NCI-H2196 (cell line): Measurements from ENCODE around the gene GID4.
"Not testable (repeated sequence)": the region's sequence is repeated elsewhere in the genome, so short reads cannot be mapped to it uniquely, and the experiment has no call there.

Source experiments
- DNase-seq: peaks from one replicate; lab custom pipeline; 2025; ENCODE audit not compliant: unreplicated experiment; lab: John Stamatoyannopoulos, UW

The GID4 gene

DNA sequence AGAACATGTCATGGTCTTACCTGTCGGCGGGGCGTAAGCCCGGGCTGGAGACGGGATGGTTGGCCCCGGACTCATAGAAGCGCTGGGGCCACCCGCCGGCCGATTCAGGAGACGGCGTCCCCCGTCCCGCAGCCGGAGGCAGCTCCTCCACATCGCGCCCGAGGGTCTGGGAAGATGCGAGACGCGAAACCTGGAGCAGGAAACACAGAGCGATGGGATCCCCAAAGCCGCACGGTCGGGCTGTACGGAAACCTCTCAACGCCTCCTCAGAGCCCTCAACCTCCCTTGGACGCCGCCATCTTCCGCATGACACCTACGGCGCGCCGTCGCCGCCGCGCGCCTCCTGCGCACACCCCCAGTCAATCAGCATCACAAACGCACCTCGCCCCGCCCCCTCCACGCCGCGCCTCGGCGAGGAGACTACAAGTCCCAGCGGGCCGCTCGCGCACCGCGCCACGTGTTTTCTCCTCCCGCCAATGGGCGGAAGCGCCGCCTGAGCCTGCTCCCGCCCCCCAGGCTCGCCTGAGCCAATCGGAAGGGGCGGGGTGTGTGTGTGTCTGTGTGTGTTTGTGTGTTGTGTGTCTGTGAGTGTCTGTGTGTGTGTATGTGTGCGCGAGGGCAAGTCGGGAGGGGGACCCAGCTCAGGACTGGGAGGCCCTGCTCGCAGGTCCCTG is at the start of gene GID4, which contains the start of gene ATPAF2:
Gene GID4 (plus strand): TSS at position 548 of the 674 bp plus-strand sequence. CDS start 57 bp downstream, at position 605.
Gene ATPAF2 (minus strand): TSS at position 308 of the 674 bp plus-strand sequence. CDS start 155 bp downstream, at position 153.
- DNase-seq = peak; percentile 92

DNA sequence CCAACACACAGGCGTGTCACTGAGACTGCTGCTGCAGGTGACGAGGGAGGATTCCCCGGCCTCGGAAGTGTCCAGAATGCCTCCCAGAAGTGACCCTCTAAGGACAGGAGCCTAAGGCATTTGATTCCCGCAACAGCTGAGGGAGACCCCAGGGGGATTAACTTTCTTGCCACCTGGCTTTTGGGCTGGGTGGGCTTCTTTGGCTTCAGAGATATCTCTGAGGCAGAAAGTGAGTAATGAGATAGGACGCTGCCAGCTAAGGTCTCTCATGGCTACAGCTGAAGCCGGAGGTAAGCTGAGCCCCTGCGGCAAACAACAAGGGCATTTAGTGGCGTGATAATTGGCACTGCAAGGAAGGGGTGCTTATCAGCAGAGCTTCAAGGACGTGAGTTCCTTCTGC is 49.6 kb upstream of the GID4 start:
- DNase-seq = no peak

DNA sequence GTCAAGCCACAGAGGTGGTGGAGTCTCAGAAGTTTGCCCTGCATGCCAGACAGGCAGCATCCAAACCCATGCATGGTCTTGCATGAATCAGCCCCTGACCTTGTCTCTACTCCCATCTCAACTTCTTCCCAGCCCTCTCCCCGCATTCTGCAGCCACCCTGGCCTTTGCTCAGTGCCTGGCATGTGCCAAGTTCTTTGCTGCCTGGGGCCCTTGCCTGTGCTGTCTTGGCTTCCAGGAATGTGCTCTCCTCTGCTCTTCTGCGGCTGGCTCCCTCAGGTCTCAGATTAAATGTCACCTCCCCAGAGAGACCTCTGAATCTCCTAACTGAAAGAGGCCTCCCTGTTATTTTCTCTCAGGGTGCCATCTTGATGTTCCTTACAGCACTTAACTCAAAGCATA is 48.9 kb upstream of the GID4 start:
- DNase-seq = no peak

DNA sequence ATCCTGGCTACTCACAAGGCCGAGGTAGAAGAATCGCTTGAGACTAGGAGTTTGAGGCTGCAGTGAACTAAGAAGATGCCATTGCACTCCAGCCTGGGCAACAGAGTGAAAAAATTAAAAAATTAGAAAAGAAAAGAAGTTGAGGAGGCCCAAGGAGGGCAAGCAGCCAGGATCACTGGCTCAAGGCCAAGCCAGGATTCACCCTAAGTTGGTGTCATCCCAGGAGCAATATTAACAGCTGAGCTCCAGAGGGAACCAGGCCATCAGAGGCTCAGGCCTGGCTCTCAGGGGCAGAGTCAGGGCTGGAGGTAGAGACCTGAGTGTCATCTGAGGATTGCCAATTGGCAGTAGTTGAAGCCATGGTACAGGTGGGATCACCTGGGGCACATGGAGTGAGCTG is 45.8 kb upstream of the GID4 start:
- DNase-seq = no peak

DNA sequence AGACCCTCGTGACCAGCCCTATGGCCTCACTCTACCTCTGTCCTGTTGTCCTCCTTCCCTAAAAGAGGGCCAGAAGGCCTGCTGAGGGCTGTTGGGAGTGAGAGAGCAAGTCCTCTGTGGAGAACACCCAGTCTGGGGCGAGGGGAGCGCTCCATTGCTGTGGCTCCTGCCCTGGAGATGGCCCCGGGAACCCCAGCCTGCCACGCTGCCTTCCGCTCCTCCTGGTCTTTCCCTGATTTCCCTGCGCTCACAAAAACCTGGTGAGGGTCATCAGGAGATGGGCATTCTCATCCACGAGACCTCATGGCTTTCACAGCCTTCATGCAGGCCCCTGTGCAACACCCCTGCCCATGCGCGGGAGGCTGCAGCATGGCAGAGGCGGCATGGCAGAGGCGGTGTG is 45.4 kb upstream of the GID4 start:
- no peak for DNase-seq

DNA sequence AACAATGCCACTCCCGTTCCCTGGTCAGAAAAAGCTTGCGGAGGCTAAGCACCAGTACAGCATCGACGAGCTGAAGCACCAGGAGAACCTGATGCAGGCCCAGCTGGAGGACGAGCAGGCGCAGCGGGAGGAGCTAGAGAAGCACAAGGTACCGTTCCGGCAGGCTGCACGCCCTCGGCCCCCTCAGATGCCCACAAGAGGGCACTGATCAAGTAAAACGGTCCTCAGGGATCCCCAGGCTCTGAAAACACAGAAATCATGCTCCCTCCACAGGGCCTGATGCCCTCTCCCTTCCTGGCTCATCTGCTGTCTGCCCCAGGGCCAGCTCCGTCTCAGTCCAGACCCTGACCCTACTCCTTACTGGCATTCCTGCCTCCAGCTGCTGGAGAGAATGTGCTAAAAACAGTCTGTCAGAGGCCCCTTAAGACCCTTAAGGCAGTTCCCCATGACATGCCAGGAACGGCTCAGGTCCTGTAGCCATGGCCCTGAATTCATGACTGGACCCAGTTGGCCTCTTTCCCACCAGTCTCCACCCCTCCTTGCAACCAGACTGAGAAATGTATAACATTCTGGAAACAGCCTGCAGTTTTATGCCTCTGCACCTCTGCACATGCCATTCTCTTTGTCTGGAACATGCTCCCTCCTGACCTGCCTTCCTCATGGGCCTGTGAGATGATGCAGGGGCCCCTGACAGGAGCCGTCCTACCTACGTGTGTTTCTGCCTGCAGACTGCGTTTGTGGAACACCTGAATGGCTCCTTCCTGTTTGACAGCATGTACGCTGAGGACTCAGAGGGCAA is 44.7 kb upstream of the GID4 start:
- DNase-seq = no peak

DNA sequence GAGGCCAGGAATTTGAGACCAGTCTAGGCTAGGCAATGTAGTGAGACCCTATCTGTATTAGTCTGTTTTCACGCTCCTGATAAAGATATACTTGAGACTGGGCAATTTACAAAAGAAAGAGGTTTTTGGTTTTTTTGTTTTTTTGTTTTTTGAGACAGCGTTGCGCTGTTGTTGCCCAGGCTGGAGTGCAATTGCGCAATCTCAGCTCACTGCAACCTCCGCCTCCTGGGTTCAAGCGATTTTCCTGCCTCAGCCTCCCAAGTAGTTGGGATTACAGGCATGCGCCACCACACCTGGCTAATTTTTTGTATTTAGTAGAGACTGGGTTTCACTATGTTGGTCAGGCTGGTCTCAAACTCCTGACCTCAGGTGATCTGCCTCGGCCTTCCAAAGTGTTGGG is 43.3 kb upstream of the GID4 start:
- not testable (repeated sequence) for DNase-seq

DNA sequence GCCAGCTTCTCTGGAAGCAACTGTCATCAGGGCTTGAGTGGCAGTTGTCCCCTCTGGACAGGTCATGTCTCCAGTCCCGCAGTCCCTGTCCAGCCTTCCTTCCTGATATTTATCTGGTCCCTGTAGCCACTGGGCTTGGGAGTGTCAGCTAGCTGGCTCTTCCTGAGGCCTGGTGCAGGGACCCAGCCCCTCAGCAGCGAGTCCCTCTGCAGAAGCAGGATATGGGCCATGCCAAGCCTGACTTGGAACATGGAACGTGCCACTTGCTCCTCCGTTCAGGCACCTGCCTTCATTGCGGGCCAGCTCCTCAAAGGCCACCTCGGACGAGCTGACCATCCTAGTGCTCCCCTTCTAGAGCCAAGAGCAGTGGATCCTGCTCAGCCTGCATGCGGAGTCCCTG is 40.3 kb upstream of the GID4 start:
- no peak for DNase-seq

DNA sequence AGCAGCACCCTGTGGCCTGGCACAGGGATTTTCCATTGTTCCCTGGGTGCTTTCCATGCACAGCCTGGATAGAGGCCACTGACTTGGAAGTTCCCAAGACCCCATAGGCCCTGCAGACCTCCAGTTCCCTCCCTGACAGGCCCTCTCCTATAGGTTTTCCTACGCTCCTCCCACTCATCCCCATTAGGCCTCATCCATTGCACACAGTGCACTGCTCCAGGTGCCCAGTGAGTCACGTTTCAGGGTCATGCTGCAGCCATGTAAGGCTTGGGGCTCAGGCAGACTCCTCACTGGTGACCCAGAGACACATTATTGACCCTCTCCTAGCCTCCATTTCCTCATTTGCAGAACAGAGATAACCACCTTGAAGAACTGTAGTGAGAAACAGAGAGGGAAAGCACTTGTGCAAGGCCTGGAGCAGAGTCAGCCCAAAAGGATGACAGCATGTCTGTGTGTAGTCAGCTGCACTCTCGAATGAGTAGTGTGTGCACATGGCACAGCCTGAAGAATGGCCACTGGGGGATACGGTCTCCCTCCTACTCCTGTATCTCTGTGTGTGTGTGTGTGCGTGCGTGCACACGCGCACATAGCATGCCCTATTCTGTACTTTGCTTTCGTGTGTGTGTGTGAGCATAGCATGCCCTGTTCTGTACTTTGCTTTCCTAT is 39.7 kb upstream of the GID4 start:
- DNase-seq = no peak

DNA sequence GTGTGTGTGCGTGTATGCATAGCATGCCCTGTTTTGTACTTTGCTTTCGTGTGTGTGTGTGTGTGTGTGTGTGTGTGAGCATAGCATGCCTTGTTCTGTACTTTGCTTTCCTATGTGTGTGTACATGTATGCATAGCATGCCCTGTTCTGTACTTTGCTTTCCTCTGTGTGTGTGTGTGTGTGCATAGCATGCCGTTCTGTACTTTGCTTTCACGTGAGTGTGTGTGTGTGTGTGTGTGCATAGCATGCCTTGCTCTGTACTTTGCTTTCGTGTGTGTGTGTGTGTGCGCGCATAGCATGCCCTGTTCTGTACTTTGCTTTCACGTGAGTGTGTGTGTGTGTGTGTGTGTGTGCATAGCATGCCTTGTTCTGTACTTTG is 39.2 kb upstream of the GID4 start:
- no peak for DNase-seq

DNA sequence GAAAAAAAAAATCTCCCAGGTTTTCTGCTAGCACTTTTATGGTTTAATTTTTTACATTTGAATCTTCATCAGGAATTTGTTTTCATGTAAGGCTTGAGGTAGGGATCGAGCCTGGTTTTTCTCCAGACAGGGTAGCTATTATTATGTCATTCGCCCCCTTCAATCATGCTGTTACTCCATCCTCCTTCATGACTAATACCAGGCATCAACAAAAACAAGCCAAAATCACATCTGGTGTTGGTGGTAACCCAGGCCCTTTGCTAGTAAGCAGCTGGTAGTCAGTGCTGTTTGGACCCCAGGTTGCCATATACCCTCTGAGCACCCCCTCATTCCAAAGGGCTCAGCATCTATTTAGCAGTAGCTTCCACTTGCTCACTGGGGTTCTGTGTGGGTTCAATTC is 37.0 kb upstream of the GID4 start:
- DNase-seq = no peak

DNA sequence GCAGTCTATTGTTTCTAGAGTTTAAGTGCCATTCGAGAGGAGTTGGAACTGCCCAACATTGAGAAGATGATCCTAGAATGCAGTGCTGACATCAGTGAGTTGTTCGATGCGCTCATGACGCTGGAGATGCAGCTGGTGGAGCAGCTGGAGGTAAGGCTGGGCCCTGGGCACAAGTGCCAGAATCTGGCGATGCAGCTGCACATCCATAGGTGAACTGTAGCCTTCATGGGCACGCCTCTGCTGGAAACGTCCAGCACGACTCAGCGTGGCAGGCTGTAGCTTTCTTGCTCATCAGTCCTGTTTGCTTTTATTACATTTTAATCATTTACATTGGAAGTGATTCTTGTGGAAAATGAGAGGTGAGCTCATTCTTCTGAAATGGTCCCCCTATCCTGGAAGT is 34.9 kb upstream of the GID4 start:
- peak; percentile 59 for DNase-seq

DNA sequence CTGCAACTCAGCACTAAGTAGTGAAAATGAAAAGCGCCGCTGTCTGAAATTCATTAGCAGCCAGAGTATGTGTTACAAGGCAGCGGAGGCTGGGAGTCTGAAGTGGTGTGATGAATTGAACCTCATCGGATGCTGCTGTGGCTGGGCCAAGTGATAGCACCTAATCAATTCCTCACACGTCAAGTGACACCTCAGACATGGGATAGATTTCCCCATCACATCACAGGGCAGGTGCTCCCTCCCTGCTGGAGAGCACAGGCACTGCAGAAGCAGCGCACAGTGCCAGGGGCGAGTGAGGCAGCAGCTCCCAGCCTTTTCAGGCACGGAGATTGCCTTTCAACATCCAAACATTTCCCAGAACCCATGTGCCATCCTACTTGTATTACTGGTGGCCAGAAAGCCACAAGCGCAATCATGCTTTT is 34.3 kb upstream of the GID4 start:
- DNase-seq = no peak

DNA sequence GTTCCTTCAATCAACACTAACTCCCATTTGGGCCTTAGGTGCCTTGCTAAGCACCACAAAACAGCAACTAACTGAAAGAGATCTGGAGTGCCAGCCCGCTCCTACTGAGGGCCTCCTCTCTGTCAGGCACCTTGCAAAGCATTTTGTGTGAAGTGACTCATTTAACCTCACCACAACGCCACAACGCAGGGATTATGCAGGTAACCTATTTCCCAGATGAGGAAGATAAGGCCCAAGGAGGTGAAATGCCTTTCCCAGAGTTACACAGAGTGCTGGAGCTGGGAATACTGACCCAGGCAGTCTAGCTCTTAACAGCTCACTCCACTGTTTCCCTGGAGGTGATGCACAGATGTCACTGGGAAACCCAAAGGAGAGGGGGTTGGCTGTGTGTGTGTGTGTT is 33.7 kb upstream of the GID4 start:
- DNase-seq = no peak

DNA sequence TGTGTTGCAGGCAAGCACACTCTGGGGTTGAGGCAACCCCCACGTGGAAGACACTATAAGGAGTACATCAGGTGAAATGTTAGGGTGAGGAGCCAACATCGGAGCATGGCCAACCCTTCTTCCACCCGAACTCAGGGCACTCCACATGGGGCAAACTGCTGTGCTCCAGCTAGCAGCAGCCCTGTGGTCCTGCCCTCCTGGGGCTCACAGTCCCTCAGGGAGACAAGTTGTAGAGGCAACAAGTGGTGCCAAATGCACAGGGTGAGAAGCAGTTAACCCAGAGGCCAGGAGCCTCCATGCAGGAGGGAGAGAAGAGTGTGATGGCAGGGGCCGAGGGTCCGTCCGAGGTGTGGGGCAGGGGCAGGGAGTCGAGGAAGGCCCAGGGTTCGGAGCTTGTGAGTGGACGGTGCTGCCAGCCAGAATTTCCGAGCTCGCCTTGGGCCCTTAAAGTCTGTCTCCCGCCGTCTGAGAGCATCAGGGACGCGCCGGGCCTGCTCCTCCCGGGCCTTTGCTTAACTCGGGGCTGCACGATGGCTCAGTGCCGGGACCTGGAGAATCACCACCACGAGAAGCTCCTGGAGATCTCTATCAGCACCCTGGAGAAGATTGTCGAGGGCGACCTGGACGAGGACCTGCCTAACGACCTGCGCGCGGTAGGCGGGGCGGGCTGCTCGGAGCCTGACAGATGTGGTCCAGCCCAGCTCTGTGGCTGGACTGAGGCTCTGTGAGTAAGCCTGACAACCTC is 32.5 kb upstream of the GID4 start:
- DNase-seq = no peak

DNA sequence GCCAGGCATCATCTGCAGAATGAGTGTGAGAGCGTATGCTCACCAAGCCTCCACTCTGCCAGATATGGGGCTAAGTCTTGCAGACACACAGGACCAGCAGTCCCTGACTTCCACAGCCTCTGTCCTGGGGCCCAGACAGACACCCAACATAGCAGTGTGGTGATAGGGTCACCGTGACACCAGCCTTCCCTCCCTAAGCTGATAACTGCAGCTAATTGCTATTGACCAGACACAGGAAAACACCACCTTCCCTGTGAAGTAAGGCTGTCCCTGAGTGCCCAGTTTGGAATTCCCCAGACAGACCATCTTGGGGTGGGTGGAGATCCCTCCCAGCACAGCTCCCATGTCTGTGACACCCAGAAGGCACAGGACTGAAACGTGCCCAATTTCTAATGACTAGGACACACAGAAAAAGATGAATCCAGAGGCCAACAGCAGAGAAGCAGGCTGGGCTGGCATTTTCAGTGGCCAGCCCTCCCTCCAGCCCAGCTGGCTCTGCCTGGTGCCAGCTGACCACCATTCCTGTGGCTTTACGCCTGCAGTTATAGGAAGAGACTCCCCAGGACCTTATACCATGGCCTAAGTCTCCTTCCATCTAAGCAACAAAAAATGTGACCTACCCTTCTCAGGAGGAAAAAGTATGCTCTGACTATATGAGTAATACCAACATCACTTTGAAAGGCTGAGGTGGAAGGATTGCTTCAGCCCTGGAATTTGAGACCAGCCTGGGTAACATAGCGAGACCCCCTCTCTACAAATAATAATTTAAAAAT is 30.5 kb upstream of the GID4 start:
- no peak for DNase-seq

DNA sequence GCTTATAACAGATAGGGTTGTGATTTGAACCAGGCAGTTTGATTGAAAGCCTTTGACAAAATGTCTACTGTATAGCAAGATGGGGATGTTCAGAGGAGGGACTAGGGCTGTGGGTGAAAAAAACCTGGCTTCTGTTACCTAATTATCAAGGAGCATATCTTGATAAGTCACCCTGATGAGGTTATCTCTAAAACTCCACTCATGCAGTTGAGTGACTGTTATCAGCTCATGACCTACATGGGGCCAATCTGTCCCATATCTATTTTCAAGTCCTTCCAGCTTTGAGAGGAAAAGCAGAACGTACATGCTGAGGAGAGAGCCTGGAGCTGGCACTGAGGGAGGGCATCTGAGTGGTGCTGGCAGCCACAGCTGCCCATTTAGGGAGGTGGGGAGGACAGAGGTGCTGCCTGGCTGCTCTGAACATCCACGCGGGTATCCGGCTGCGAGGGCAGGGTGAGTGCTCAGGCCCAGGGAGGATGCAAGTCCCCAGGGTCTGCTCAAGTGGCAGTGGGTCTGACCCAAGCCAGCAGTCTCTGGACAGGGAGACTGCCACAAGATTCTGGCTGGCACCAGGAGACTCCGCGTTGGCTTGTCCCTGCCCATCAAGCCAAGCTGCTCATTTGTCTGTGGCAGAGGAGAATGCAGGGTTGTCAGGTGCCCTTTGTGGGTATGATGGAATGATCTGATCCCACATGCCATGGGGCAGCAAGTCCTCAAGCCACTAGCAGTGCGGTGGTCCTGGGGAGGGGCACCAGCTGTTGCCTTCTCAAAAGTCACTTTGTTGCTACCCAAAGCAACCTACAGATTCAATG is 29.4 kb upstream of the GID4 start:
- no peak for DNase-seq

DNA sequence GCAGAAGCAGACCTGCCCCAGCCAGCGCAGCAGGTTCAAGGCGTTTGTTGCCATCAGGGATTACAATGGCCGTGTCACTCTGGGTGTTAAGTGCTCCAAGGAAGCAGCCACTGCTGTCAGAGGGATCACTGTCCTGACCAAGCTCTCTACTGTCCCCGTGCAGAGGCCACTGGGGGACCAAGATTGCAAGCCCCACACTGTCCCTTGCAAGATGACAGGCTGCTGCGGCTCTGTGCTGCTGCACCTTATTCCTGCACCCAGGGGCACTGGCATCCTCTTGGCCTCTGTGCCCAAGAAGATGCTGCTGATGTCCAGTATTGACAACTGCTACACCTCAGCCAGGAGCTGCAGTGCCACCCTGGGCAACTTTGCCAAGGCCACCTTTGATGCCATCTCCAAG is 27.9 kb upstream of the GID4 start:
- no peak for DNase-seq

DNA sequence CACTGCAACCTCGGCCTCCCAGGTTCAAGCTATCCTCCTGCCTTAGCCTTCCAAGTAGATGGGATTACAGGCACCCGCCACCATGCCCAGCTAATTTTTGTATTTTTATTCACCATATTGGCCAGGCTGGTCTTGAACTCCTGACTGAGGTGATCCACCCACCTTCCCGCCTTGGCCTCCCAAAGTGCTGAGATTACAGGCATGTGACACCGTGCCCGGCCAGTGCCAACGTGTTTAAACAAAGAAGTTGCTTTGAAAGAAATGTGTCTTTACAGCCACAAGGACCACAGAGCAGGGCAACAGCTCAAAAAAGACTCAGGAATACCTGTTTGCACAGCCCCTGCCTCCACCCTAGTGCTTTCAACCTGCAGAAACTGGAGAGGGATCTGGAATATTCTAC is 25.2 kb upstream of the GID4 start:
- no peak for DNase-seq

DNA sequence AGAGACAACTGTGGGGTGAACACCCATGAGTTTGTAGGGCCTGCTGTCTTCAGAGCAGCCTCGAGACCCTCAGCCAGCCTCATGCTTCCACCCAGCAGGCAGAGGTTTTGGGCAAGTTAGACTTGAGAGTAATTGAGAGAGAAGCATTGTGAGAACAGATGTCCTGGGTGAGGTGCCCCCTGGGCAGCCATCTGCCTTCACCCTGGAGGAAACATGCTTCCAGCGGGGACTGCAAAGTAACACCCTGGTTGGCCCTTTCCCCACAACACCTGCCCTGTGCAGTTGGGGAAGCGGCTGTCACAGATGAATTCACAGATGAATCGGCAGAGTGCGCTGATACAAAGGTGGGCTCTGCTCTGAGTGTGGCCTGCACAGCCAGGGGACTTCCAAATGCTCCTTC is 23.6 kb upstream of the GID4 start:
- DNase-seq = no peak
